ENCODE data around the gene RGS12.

DNA sequence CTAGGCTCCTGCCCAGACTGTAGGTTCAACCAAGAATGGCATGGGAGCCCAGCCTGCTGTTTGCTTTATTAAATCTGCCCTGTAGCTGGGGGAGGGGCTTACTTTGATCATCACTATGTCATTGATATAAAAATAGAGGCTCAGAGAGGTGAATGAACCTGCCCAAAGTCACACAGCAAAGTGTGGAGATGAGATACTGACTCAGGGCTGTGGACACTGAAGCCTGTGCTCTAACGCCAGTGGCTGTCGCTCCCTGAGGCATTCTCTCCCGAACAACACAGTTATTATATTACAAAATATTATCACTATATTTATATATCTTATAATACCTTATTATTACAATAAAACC, 40.4 kb upstream of the RGS12 start:
- TF ChIP-seq, protein P1, sequence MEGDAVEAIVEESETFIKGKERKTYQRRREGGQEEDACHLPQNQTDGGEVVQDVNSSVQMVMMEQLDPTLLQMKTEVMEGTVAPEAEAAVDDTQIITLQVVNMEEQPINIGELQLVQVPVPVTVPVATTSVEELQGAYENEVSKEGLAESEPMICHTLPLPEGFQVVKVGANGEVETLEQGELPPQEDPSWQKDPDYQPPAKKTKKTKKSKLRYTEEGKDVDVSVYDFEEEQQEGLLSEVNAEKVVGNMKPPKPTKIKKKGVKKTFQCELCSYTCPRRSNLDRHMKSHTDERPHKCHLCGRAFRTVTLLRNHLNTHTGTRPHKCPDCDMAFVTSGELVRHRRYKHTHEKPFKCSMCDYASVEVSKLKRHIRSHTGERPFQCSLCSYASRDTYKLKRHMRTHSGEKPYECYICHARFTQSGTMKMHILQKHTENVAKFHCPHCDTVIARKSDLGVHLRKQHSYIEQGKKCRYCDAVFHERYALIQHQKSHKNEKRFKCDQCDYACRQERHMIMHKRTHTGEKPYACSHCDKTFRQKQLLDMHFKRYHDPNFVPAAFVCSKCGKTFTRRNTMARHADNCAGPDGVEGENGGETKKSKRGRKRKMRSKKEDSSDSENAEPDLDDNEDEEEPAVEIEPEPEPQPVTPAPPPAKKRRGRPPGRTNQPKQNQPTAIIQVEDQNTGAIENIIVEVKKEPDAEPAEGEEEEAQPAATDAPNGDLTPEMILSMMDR (IDR thresholded peaks at IDR 0.05): no peak
- TF ChIP-seq EZH2 (IDR thresholded peaks at IDR 0.05; ENCODE audit: borderline replicate concordance, insufficient read depth, low read depth, low read length, poor library complexity, severe bottlenecking): no peak

All from B cell (primary cell).